Measurements from ENCODE around the gene SNX1. TPM values are rescaled to one million over a fixed set of nuclear protein-coding genes. Genes with fewer than 3 reads are reported as not detected.
A peak's percentile ranks its signal among the peaks of the same experiment; 100 is the strongest.

Gene SNX1
- total and polyA plus RNA-seq, 2 of the 13 experiments (the other 11 are each of a cell fraction or from before 2014, with no cell fraction given) = 29.3 to 60.1 TPM

DNA sequence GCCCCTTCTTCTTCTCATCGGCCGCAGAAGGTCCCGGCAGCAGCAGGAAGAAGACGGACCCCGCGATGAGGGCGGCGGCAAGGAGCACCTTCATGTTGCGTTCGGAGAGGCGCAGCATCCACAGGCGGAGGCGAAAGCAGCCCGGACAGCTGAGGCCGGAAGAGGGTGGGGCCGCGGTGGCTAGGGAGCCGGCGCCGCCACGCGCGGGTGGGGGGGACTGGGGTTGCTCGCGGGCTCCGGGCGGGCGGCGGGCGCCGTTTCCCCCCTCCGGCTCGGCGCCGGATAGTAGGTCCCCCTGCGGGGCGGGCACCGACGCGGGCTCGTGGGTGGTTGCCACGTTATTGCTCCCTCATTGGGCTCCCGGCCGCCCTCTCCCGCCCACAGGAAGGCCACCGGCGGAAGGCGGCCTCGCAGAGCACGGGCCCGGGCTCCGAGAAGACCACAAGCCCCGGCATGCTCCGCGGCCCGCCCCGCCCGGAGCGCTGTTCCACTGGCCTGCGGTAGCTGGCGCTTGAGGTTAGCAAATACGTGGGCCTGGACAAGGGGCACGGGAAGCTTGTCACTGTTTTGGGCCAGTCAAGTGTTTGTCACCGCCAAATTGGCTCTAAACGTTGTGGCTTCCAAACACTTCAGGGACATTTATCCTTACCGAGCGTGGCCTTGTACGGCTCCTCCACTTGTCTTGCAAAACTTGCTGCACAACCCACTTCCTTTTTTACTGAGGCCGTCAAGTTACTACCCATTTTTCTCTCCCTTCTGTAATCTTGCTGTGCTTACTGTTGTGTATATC, 67.3 kb downstream of the SNX1 start, which contains the start of gene PPIB (continued):
- TF ChIP-seq POLR2G (IDR thresholded peaks at IDR 0.05; ENCODE audit: low read depth, low read length) (peak; percentile 93), ZNF24 (IDR thresholded peaks at IDR 0.05) (no peak), HNRNPK (IDR thresholded peaks at IDR 0.05; ENCODE audit: low read depth, low read length, poor library complexity, severe bottlenecking) (peak; percentile 43), PHF8 (CRISPR knock-in tag; IDR thresholded peaks at IDR 0.05) (peak; percentile 98), BRCA1 (CRISPR knock-in tag; IDR thresholded peaks at IDR 0.05) (0 out of 2 replicates have a peak, but pooled peaks have one; percentile 49), NFYB (CRISPR knock-in tag; IDR thresholded peaks at IDR 0.05) (peak; percentile 87), MIXL1 (CRISPR knock-in tag; IDR thresholded peaks at IDR 0.05) (0 out of 2 replicates have a peak, but pooled peaks have one; percentile 16)
- TF ChIP-seq, protein P1, sequence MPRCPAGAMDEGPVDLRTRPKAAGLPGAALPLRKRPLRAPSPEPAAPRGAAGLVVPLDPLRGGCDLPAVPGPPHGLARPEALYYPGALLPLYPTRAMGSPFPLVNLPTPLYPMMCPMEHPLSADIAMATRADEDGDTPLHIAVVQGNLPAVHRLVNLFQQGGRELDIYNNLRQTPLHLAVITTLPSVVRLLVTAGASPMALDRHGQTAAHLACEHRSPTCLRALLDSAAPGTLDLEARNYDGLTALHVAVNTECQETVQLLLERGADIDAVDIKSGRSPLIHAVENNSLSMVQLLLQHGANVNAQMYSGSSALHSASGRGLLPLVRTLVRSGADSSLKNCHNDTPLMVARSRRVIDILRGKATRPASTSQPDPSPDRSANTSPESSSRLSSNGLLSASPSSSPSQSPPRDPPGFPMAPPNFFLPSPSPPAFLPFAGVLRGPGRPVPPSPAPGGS (CRISPR knock-in tag; IDR thresholded peaks at IDR 0.05) = 0 out of 2 replicates have a peak, but pooled peaks have one; percentile 36
- TF ChIP-seq, protein P2, sequence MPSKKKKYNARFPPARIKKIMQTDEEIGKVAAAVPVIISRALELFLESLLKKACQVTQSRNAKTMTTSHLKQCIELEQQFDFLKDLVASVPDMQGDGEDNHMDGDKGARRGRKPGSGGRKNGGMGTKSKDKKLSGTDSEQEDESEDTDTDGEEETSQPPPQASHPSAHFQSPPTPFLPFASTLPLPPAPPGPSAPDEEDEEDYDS (CRISPR knock-in tag; IDR thresholded peaks at IDR 0.05) = peak; percentile 50
- TF ChIP-seq, protein P3, sequence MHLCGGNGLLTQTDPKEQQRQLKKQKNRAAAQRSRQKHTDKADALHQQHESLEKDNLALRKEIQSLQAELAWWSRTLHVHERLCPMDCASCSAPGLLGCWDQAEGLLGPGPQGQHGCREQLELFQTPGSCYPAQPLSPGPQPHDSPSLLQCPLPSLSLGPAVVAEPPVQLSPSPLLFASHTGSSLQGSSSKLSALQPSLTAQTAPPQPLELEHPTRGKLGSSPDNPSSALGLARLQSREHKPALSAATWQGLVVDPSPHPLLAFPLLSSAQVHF (CRISPR knock-in tag; IDR thresholded peaks at IDR 0.05) = 0 out of 2 replicates have a peak, but pooled peaks have one; percentile 67

All from HepG2 (cell line).